Astrocyte of the spinal cord (primary cell): ENCODE results near the gene SLC66A2.

Source experiments
- DNase-seq: peaks from one replicate; pipeline ENCODE4 v3.0.0; 2011; ENCODE audit warnings: low read depth, low spot score
- H3K4me3 ChIP-seq: 2 replicates; pipeline ENCODE4 v1.5.1; 2011; ENCODE audit warnings: low read depth, mild to moderate bottlenecking, low read length, moderate library complexity
- in situ Hi-C: cut with HindIII; loops from 2 replicates; pipeline ENCODE4 v1.10.0; 2017; ENCODE audit warnings: low sequenced_read_pairs
- TF ChIP-seq, protein P1 (sequence below): IDR thresholded peaks from 2 replicates; pipeline ENCODE4 v1.5.1; 2012; ENCODE audit warnings: low read depth, mild to moderate bottlenecking, low read length, inconsistent platforms

SLC66A2 gene

DNA sequence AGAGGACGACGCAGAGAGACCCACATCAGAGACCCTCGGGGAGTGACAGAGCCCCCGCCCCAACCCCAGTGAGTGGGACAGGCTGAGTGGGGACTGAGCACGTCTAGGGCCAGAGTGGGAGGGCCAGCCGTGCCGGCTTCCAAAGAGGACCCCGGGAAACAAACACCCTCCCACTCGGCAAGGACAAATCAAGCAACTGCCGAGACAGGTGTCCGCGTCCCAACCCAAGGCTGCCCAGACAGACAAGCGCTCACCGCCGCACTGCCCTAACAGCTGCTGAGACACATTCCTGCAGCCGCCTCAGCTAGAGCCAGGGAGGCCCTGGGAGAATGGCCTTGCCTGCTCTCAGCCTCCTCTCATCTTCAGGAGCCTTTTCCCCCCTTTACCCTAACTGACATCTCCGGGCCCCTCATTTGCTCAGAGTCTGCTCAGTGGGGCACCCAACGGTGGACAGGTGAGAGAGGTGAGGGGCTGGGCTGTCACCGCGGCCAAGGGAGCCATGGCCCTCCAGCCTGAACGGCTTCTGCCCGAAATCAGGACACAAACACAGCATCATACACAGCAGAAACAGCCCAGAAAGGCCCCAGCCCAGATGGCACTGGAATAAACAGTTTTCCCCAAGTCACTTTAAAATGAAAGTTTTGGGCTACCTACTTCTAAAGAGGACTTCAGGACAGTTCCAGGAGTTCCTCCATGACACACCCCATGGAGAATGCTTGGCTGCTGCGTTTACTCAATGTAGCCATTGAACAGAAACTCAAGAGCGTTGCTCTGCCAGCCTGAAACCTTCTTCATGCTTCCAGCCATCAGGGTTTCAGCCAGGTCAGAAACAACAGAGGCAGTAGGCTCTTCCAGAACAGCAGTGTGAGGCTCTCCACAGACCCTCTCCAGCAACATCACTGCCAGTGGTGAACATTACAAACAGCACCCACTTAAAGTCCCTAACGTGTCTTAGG is 23.6 kb downstream of the SLC66A2 start:
- no peak overlapping the region for H3K4me3 ChIP-seq
- TF ChIP-seq, protein P1, sequence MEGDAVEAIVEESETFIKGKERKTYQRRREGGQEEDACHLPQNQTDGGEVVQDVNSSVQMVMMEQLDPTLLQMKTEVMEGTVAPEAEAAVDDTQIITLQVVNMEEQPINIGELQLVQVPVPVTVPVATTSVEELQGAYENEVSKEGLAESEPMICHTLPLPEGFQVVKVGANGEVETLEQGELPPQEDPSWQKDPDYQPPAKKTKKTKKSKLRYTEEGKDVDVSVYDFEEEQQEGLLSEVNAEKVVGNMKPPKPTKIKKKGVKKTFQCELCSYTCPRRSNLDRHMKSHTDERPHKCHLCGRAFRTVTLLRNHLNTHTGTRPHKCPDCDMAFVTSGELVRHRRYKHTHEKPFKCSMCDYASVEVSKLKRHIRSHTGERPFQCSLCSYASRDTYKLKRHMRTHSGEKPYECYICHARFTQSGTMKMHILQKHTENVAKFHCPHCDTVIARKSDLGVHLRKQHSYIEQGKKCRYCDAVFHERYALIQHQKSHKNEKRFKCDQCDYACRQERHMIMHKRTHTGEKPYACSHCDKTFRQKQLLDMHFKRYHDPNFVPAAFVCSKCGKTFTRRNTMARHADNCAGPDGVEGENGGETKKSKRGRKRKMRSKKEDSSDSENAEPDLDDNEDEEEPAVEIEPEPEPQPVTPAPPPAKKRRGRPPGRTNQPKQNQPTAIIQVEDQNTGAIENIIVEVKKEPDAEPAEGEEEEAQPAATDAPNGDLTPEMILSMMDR, result no peak
- in situ Hi-C loops, result no loop called here
- no peak for DNase-seq

DNA sequence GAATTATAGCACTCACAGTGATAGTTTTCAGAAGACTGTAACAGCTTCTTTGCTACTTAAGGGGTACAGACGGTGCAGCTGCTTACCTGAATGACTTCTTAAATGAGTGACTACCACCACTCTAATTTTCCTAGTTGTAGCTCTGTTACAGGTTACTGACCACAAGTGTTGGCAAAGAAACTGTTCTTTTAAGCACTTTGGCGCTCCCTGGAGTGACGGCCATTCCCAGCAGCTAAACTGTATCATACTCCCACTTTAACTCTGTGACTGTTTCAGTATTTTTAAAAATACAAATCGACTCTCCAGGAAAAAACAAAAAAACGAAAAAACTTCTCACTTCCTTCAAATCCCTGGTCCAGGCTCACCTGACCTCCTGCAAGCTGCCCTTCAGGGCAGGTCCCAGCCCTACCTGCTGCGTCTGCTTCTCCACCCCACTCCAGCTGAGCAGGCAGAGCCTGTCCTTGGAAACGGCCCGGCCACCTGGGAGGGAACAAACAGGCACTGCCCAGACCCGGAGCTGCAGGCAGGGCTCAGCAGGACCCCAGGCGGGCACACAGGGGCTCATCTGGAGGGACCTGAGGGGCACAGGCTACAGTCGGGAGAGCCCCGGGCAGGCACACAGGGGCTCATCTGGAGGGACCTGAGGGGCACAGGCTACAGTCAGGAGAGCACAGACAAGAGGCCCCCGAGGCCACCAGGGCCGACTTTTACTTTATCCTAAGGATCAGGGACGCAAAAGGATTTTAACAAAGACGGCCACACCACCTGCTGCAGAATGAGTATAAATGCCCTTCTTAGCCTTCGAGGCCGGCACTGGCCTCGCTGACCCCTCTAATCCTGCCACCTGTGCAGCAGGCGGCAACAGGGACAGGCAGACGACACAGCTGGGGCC is 24.5 kb downstream of the SLC66A2 start:
- in situ Hi-C loops, result no loop called here
- H3K4me3 ChIP-seq, result no peak overlapping the region
- no peak for DNase-seq
- TF ChIP-seq, protein P1, result no peak

- DNase-seq, result no peak
- TF ChIP-seq, protein P1, result no peak
- in situ Hi-C loops, result no loop called here
- H3K4me3 ChIP-seq, result no peak overlapping the region
Measured at GRCh38 chr18:79926306-79926705, 25.1 kb downstream of the SLC66A2 start.

DNA sequence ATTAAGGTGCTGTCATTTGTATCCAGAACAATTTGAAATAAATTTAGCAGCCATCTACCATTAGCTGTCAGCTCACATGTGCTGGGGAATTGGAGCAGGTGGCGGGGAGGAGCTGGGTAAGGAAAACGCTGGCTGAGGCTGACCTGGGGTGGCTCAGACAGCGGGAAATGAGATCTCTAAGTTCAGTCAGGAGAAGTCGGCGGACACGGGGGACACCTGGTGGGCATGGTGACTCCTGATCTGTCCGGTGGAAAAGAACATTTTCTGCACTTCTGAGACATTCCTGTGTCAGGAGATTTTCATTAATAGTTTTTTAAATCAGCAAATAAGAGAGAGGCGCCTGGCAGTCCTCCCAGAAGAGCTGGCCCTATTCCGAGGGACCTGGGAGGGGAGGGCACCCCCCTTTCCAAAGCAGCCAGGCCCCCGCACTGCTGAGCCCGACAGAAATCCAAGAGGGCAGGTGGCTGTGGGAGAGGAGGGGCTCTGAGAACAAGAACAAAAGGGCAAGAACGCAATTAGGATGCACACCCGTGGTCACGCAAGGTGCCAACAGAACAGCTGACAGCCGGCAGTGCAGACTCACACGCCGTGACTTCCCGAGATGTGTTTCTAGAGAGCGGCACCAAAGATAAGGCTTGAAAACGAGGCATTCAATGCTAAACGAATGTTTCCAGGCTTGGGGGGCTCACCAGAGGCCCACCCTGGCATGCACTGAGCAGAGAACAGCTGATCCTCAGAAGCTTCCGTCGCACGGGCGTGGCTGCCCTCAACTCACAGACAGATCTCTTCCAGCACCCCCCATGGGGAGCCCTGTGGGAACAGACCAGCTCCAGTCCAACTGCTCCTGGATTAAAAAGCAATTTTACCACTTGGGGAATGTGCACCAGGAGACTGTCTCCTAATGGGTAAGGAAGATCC is 26.4 kb downstream of the SLC66A2 start:
- H3K4me3 ChIP-seq, result no peak overlapping the region
- in situ Hi-C loops, result no loop called here
- DNase-seq, result no peak
- TF ChIP-seq, protein P1, result no peak

- in situ Hi-C loops, result no loop called here
- TF ChIP-seq, protein P1, result no peak
- H3K4me3 ChIP-seq, result no peak overlapping the region
- no peak for DNase-seq
Measured at GRCh38 chr18:79923896-79924585, 27.4 kb downstream of the SLC66A2 start.
